GM23338 (cell line): ENCODE measurements around the gene CWC22. TPM values are rescaled to one million over a fixed set of nuclear protein-coding genes. Genes with fewer than 3 reads are reported as not detected.
"Not testable (repeated sequence)": the region's sequence is repeated elsewhere in the genome, so short reads cannot be mapped to it uniquely, and the experiment has no call there.

ENCODE experiments used
- ATAC-seq: fragments of 200-7000 bp; cut with Tn5 transposase; 3 replicates; pipeline ENCODE4 v1.9.1; 2020
- DNase-seq: peaks from one replicate; pipeline ENCODE4 v3.0.0-alpha.2; 2015; ENCODE audit warnings: low spot score
- H2AFZ ChIP-seq: fragments of 200-600 bp; sonication (generic); 2 replicates; pipeline ENCODE4 v1.8.0; 2016; ENCODE audit warnings: antibody characterized with exemption, mild to moderate bottlenecking, moderate library complexity
- H3F3A ChIP-seq: fragments of 200-600 bp; sonication (generic); replicated peaks from 2 replicates; pipeline ENCODE4 v1.8.0; 2017; ENCODE audit warnings: antibody characterized with exemption, mixed run types, low read depth
- H3K27ac ChIP-seq: fragments of 200-600 bp; sonication (generic); 2 replicates; pipeline ENCODE4 v1.6.1; 2016; ENCODE audit warnings: low read depth
- H3K27me3 ChIP-seq: fragments of 200-600 bp; sonication (generic); 2 replicates; pipeline ENCODE4 v1.8.0; 2016; ENCODE audit warnings: mild to moderate bottlenecking, mixed run types, moderate library complexity; ENCODE audit not compliant: insufficient read depth
- H3K36me3 ChIP-seq: fragments of 200-600 bp; sonication (generic); 2 replicates; pipeline ENCODE4 v1.8.0; 2016; ENCODE audit warnings: mild to moderate bottlenecking; ENCODE audit not compliant: insufficient read depth
- H3K4me1 ChIP-seq: fragments of 200-600 bp; sonication (generic); 2 replicates; pipeline ENCODE4 v1.8.0; 2016; ENCODE audit warnings: mild to moderate bottlenecking, moderate library complexity; ENCODE audit not compliant: insufficient read depth
- H3K4me2 ChIP-seq: fragments of 200-600 bp; sonication (generic); 2 replicates; pipeline ENCODE4 v1.7.1; 2017; ENCODE audit warnings: mixed run types
- H3K4me3 ChIP-seq: fragments of 200-600 bp; sonication (generic); 2 replicates; pipeline ENCODE4 v1.6.1; 2016; ENCODE audit warnings: mixed run types
- H3K79me2 ChIP-seq: fragments of 200-600 bp; sonication (generic); replicated peaks from 2 replicates; pipeline ENCODE4 v1.8.0; 2017; ENCODE audit warnings: mild to moderate bottlenecking; ENCODE audit not compliant: insufficient read depth
- H3K9me2 ChIP-seq: fragments of 200-600 bp; sonication (generic); 2 replicates; pipeline ENCODE4 v1.8.0; 2017; ENCODE audit not compliant: insufficient read depth
- H4K20me1 ChIP-seq: fragments of 200-600 bp; sonication (generic); replicated peaks from 2 replicates; pipeline ENCODE4 v1.8.0; 2017; ENCODE audit warnings: mild to moderate bottlenecking; ENCODE audit not compliant: insufficient read depth
- H3K27ac Mint-ChIP-seq: 2 replicates; pipeline ENCODE4 v1.8.0; 2020; ENCODE audit warnings: inconsistent platforms, mild to moderate bottlenecking, moderate library complexity, mixed read lengths
- H3K27me3 Mint-ChIP-seq: 3 replicates; pipeline ENCODE4 v1.8.0; 2022; ENCODE audit warnings: low read depth, mild to moderate bottlenecking, moderate library complexity, mixed read lengths, inconsistent platforms; ENCODE audit not compliant: insufficient read depth, poor library complexity
- H3K36me3 Mint-ChIP-seq: 3 replicates; pipeline ENCODE4 v1.8.0; 2021; ENCODE audit warnings: low read depth, mild to moderate bottlenecking, inconsistent platforms, moderate library complexity, mixed read lengths
- H3K4me1 Mint-ChIP-seq: 3 replicates; pipeline ENCODE4 v1.8.0; 2020; ENCODE audit warnings: mild to moderate bottlenecking, inconsistent platforms, mixed read lengths
- H3K4me3 Mint-ChIP-seq: 3 replicates; pipeline ENCODE4 v1.8.0; 2021; ENCODE audit warnings: moderate library complexity, mild to moderate bottlenecking, inconsistent platforms, mixed read lengths
- H3K9me3 Mint-ChIP-seq: 3 replicates; pipeline ENCODE4 v1.8.0; 2020; ENCODE audit warnings: moderate library complexity, mild to moderate bottlenecking, inconsistent platforms, mixed read lengths
- CREB1 ChIP-seq: fragments of 250-450 bp; sonication (Bioruptor Pico); IDR thresholded peaks from 2 replicates; pipeline ENCODE4 v1.5.0; 2020; ENCODE audit warnings: low read depth, mild to moderate bottlenecking, moderate library complexity
- EZH2phosphoT487 ChIP-seq: fragments of 200-600 bp; sonication (generic); IDR thresholded peaks from one replicate; pipeline ENCODE4 v1.8.1; 2018; ENCODE audit warnings: antibody characterized with exemption; ENCODE audit not compliant: unreplicated experiment
- NANOG ChIP-seq: IDR thresholded peaks from 2 replicates; pipeline ENCODE4 v1.6.1; 2016; ENCODE audit warnings: antibody characterized with exemption, borderline replicate concordance
- STAT1 ChIP-seq: IDR thresholded peaks from one replicate; pipeline ENCODE4 v1.6.1; 2016; ENCODE audit warnings: antibody characterized with exemption; ENCODE audit not compliant: unreplicated experiment
- ZNF114 ChIP-seq: fragments of 250-450 bp; sonication (Bioruptor Pico); IDR thresholded peaks from 2 replicates; pipeline ENCODE4 v1.5.0; 2020; ENCODE audit warnings: mild to moderate bottlenecking, moderate library complexity
- ZNF331 ChIP-seq: fragments of 250-450 bp; sonication (Bioruptor Pico); IDR thresholded peaks from 2 replicates; pipeline ENCODE4 v1.5.0; 2020; ENCODE audit warnings: low read depth, mild to moderate bottlenecking, moderate library complexity
- polyA plus RNA-seq: library from polyadenylated mRNA; unstranded; fragments of >200 nt; fragmentation: Nextera tagmentation; extraction: Ambion mirVana; gene quantifications from 2 replicates; pipeline ENCODE4 v1.2.1, GENCODE V29; 2016
- total RNA-seq: library from RNA; depleted of rRNA; stranded (reverse); fragments of >200 nt; shearing (Covaris generic); gene quantifications from 2 replicates; pipeline ENCODE4 v1.2.3, GENCODE V29; 2014
- TF ChIP-seq, protein P1 (sequence below): IDR thresholded peaks from one replicate; pipeline ENCODE4 v1.6.1; 2018; ENCODE audit warnings: antibody characterized with exemption; ENCODE audit not compliant: unreplicated experiment
- TF ChIP-seq, protein P2 (sequence below), 2 experiments: fragments of 200-600 bp in 1 of 2; sonication (generic) in 1 of 2; conservative IDR thresholded peaks; 2 replicates each; pipeline versions ENCODE4 v1.5.1 to v1.6.1; 2016 to 2017; ENCODE audit warnings: antibody characterized with exemption in 2 of 2, low read depth in 2 of 2, mild to moderate bottlenecking in 2 of 2, moderate library complexity in 1 of 2
- TF ChIP-seq, protein P3 (sequence below): fragments of 250-450 bp; sonication (Bioruptor Pico); IDR thresholded peaks from 2 replicates; pipeline ENCODE4 v1.5.0; 2020; ENCODE audit warnings: mild to moderate bottlenecking, moderate library complexity

CWC22 gene
- total and polyA plus RNA-seq, 2 experiments from 2014 or later: 36.0 to 38.3 TPM

DNA sequence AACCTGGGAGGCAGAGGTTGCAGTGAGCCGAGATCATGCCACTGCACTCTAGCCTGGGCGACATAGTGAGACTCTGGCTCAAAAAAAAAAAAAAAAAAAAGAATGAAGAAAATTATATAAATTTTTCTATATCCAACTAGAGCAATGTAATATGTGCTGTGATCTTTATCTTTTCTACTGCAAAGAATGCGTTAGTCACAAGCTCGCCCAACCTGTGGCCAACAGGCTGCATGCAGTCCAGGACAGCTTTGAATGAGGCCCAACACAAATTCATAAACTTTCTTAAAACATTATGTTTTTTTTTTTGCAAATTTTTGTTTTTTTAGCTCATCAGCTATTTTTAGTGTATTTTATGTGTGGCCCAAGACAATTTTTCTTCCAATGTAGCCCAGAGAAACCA is 48.8 kb downstream of the CWC22 start:
- not testable (repeated sequence) for H3K27ac Mint-ChIP-seq
- H3K36me3 ChIP-seq: peaks cover 23% of the 10 kb centered on the region

DNA sequence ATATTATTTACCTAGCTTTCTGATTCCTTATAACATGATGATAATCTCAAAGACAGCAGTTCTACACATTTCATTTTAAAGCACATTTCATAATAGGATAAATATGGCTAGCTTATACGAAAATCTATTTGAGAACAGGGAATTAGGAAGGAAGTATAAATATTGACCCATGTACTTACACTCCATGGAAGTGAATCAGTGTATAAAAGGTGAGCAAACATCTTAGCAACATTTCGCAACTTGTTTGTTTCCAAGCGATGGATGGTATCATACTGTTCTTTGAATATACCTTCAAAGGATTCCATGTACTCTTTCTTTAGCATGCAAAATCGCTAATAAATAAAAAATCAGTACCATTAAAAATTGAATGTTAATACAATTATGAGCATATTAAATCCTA is 53.1 kb downstream of the CWC22 start:
- Histone ChIP-seq H3K9me2 (no peaks in the 10 kb centered on the region), H3K4me2 (no peak overlapping the region), H3K79me2 (no peaks in the 10 kb centered on the region), H4K20me1 (no peaks in the 10 kb centered on the region), H3K4me1 (no peaks in the 10 kb centered on the region), H3K27me3 (no peaks in the 10 kb centered on the region), H3K36me3 (peaks cover 36% of the 10 kb centered on the region), H3K27ac (no peak overlapping the region), H3F3A (no peaks in the 10 kb centered on the region), H3K4me3 (no peak overlapping the region), H2AFZ (no peak overlapping the region)
- DNase-seq: no peak
- Mint-ChIP-seq H3K27me3 (no peaks in the 10 kb centered on the region), H3K27ac (no peak overlapping the region), H3K4me1 (no peaks in the 10 kb centered on the region), H3K9me3 (no peaks in the 10 kb centered on the region), H3K4me3 (no peak overlapping the region), H3K36me3 (peaks cover 27% of the 10 kb centered on the region)
- no peak for ATAC-seq
- TF ChIP-seq ZNF114 (CRISPR knock-in tag) (no peak), NANOG (no peak), STAT1 (no peak), EZH2phosphoT487 (no peak), ZNF331 (no peak), CREB1 (CRISPR knock-in tag) (no peak)
- TF ChIP-seq, protein P1, sequence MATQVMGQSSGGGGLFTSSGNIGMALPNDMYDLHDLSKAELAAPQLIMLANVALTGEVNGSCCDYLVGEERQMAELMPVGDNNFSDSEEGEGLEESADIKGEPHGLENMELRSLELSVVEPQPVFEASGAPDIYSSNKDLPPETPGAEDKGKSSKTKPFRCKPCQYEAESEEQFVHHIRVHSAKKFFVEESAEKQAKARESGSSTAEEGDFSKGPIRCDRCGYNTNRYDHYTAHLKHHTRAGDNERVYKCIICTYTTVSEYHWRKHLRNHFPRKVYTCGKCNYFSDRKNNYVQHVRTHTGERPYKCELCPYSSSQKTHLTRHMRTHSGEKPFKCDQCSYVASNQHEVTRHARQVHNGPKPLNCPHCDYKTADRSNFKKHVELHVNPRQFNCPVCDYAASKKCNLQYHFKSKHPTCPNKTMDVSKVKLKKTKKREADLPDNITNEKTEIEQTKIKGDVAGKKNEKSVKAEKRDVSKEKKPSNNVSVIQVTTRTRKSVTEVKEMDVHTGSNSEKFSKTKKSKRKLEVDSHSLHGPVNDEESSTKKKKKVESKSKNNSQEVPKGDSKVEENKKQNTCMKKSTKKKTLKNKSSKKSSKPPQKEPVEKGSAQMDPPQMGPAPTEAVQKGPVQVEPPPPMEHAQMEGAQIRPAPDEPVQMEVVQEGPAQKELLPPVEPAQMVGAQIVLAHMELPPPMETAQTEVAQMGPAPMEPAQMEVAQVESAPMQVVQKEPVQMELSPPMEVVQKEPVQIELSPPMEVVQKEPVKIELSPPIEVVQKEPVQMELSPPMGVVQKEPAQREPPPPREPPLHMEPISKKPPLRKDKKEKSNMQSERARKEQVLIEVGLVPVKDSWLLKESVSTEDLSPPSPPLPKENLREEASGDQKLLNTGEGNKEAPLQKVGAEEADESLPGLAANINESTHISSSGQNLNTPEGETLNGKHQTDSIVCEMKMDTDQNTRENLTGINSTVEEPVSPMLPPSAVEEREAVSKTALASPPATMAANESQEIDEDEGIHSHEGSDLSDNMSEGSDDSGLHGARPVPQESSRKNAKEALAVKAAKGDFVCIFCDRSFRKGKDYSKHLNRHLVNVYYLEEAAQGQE: no peak
- TF ChIP-seq, protein P2, sequence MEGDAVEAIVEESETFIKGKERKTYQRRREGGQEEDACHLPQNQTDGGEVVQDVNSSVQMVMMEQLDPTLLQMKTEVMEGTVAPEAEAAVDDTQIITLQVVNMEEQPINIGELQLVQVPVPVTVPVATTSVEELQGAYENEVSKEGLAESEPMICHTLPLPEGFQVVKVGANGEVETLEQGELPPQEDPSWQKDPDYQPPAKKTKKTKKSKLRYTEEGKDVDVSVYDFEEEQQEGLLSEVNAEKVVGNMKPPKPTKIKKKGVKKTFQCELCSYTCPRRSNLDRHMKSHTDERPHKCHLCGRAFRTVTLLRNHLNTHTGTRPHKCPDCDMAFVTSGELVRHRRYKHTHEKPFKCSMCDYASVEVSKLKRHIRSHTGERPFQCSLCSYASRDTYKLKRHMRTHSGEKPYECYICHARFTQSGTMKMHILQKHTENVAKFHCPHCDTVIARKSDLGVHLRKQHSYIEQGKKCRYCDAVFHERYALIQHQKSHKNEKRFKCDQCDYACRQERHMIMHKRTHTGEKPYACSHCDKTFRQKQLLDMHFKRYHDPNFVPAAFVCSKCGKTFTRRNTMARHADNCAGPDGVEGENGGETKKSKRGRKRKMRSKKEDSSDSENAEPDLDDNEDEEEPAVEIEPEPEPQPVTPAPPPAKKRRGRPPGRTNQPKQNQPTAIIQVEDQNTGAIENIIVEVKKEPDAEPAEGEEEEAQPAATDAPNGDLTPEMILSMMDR (conservative IDR thresholded peaks at IDR 0.05; ENCODE audit: low read depth in 2 of 2): no peak
- TF ChIP-seq, protein P3, sequence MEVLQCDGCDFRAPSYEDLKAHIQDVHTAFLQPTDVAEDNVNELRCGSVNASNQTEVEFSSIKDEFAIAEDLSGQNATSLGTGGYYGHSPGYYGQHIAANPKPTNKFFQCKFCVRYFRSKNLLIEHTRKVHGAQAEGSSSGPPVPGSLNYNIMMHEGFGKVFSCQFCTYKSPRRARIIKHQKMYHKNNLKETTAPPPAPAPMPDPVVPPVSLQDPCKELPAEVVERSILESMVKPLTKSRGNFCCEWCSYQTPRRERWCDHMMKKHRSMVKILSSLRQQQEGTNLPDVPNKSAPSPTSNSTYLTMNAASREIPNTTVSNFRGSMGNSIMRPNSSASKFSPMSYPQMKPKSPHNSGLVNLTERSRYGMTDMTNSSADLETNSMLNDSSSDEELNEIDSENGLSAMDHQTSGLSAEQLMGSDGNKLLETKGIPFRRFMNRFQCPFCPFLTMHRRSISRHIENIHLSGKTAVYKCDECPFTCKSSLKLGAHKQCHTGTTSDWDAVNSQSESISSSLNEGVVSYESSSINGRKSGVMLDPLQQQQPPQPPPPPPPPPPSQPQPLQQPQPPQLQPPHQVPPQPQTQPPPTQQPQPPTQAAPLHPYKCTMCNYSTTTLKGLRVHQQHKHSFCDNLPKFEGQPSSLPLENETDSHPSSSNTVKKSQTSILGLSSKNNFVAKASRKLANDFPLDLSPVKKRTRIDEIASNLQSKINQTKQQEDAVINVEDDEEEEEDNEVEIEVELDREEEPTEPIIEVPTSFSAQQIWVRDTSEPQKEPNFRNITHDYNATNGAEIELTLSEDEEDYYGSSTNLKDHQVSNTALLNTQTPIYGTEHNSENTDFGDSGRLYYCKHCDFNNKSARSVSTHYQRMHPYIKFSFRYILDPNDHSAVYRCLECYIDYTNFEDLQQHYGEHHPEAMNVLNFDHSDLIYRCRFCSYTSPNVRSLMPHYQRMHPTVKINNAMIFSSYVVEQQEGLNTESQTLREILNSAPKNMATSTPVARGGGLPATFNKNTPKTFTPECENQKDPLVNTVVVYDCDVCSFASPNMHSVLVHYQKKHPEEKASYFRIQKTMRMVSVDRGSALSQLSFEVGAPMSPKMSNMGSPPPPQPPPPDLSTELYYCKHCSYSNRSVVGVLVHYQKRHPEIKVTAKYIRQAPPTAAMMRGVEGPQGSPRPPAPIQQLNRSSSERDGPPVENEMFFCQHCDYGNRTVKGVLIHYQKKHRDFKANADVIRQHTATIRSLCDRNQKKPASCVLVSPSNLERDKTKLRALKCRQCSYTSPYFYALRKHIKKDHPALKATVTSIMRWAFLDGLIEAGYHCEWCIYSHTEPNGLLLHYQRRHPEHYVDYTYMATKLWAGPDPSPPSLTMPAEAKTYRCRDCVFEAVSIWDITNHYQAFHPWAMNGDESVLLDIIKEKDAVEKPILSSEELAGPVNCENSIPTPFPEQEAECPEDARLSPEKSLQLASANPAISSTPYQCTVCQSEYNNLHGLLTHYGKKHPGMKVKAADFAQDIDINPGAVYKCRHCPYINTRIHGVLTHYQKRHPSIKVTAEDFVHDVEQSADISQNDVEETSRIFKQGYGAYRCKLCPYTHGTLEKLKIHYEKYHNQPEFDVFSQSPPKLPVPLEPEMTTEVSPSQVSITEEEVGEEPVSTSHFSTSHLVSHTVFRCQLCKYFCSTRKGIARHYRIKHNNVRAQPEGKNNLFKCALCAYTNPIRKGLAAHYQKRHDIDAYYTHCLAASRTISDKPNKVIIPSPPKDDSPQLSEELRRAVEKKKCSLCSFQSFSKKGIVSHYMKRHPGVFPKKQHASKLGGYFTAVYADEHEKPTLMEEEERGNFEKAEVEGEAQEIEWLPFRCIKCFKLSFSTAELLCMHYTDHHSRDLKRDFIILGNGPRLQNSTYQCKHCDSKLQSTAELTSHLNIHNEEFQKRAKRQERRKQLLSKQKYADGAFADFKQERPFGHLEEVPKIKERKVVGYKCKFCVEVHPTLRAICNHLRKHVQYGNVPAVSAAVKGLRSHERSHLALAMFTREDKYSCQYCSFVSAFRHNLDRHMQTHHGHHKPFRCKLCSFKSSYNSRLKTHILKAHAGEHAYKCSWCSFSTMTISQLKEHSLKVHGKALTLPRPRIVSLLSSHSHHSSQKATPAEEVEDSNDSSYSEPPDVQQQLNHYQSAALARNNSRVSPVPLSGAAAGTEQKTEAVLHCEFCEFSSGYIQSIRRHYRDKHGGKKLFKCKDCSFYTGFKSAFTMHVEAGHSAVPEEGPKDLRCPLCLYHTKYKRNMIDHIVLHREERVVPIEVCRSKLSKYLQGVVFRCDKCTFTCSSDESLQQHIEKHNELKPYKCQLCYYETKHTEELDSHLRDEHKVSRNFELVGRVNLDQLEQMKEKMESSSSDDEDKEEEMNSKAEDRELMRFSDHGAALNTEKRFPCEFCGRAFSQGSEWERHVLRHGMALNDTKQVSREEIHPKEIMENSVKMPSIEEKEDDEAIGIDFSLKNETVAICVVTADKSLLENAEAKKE: no peak

More for the DNA sequence above, 48.8 kb downstream of the CWC22 start:
- H3K4me3 Mint-ChIP-seq, H3K27me3 Mint-ChIP-seq, ATAC-seq, H2AFZ ChIP-seq, H3F3A ChIP-seq, H3K79me2 ChIP-seq, H3K9me3 Mint-ChIP-seq, H3K27ac ChIP-seq, H3K27me3 ChIP-seq, H3K4me1 Mint-ChIP-seq, H3K4me3 ChIP-seq, H3K4me1 ChIP-seq, DNase-seq, H3K4me2 ChIP-seq, H3K9me2 ChIP-seq, H4K20me1 ChIP-seq: not testable (repeated sequence)
- H3K36me3 Mint-ChIP-seq: peaks cover 13% of the 10 kb centered on the region; the same call in 2 of the 3 replicates
